IPS-18a (cell line): Measurements from ENCODE around the gene ANKDD1B.

Experiments
- H3K27ac ChIP-seq: one replicate; pipeline ENCODE4 v1.5.1; 2013; ENCODE audit warnings: low read length
- H3K27me3 ChIP-seq: one replicate; pipeline ENCODE4 v1.6.1; 2013; ENCODE audit warnings: mild to moderate bottlenecking, low read length; ENCODE audit not compliant: control insufficient read depth, insufficient read depth
- H3K36me3 ChIP-seq: one replicate; pipeline ENCODE4 v1.6.1; 2013; ENCODE audit warnings: low read depth, low read length; ENCODE audit not compliant: control insufficient read depth
- H3K4me1 ChIP-seq: one replicate; pipeline ENCODE4 v1.6.1; 2013; ENCODE audit warnings: low read depth, low read length; ENCODE audit not compliant: control insufficient read depth
- H3K4me3 ChIP-seq: one replicate; pipeline ENCODE4 v1.5.1; 2013; ENCODE audit warnings: low read length
- H3K9ac ChIP-seq: one replicate; pipeline ENCODE4 v1.6.1; 2013; ENCODE audit warnings: mild to moderate bottlenecking, low read length, moderate library complexity
- H3K9me3 ChIP-seq: one replicate; pipeline ENCODE4 v1.6.1; 2013; ENCODE audit warnings: low read depth, low read length; ENCODE audit not compliant: control insufficient read depth

The ANKDD1B gene

DNA sequence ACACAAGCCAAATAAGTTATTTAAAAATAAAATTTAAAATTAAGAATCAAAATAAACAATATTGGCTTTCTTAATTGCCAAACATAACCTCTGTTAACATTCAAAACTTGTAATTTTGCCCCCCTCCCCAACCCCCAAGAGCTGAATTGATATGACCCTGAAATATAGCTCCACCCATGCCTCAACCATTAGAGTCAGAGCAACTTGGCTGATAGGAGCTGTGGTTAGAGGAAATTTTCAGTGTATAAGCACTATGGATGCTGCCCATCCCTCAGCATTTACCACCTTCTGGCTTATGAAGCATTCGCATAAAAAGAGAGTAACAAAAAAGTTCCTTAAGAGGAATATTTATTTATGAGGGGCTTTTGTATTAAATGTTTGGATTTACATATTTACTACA is 99.9 kb downstream of the ANKDD1B start:
- Histone ChIP-seq H3K27me3 (no peaks in the 10 kb centered on the region), H3K36me3 (no peaks in the 10 kb centered on the region), H3K9me3 (no peaks in the 10 kb centered on the region), H3K4me1 (no peaks in the 10 kb centered on the region), H3K9ac (no peak overlapping the region), H3K27ac (no peak overlapping the region), H3K4me3 (no peak overlapping the region)

DNA sequence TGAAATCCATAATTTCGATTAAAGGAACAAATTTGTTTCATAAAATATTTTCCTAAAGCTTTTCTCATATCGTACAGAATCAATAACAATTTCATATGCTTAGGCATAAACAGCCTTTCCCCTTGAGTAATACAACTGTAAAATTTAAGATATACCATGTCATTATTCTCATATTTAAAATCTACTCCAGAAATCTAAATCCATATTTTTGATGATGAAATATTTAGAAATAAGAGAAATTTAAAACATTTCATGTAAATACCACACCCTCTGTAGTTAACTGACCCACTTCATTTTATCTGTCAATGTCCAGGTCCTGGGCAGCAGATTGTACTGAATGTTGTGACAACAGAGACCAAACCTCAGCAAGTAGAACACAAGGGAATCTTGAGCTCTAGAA is 100.8 kb downstream of the ANKDD1B start:
- no peak overlapping the region for H3K27ac ChIP-seq
- H3K9ac ChIP-seq = no peak overlapping the region
- no peak overlapping the region for H3K4me3 ChIP-seq
- H3K27me3 ChIP-seq = no peaks in the 10 kb centered on the region
- no peaks in the 10 kb centered on the region for H3K9me3 ChIP-seq
- H3K4me1 ChIP-seq = no peaks in the 10 kb centered on the region
- no peaks in the 10 kb centered on the region for H3K36me3 ChIP-seq

DNA sequence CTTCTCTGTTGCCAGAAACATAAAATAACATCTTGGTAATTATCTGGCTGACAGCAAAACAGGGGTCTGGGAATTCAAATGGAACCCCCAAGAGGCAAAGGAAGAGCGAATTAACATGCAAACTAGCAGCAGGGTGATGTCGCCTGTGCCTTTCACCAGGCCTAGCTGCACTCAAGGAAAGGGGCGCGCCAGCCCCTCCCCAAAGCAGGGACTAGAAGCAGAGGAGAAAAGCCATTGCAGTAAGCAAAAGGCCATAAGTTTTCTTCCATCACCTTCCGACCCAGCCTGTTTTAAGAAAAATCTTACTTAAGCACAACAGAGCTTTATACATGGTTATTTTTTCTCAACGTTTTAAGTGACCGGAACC is 105.4 kb downstream of the ANKDD1B start:
- Histone ChIP-seq H3K36me3 (no peaks in the 10 kb centered on the region), H3K9ac (peak overlapping the region; percentile 86), H3K27me3 (no peaks in the 10 kb centered on the region), H3K4me3 (peak overlapping the region; percentile 99), H3K4me1 (no peaks in the 10 kb centered on the region), H3K9me3 (no peaks in the 10 kb centered on the region), H3K27ac (peak overlapping the region; percentile 72)

DNA sequence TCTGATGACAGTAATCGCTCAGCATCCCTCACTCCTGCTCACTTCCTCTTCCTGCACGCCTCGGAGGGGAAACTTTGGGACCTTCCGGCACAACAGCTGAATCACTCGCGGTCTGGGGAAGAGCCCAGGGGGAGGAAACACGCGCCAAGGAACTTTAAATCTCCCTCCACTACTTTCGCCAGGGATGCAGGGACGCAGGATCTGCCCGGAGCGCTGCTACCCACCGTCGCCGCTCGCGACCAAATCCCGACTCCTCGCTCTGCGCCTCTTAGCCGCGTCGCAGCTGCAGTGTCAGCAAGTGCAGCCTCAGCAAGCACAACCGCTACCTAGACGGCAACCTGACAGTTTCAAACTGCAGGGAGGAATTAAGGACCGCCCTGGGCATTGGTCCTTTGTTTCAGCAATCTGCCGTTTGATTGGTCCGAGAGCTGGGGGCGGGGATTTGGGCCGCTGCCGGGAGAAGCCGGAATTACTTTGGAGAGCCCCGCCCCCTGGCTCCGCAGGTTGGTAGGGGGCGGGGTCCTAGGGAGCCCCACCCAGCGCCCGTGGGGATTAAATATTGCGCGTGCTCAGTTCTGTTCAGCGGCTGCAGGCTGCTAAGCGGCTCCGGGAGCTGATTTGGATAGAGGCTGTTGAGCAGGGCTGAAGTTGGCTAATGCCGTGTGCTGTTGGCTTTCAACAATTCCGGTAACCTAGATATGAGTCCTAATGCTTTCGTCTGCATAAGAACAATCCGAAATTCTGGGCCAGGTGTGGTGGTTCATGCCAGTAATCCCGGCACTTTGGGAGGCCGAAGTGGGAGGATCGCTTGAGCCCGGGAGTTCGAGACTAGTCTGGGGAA is 106.0 kb downstream of the ANKDD1B start, which contains the start of gene POC5:
Gene POC5 (minus strand): TSS at position 356 of the 841 bp plus-strand sequence. CDS start 4,500 bp downstream, outside the sequence.
- H3K27ac ChIP-seq = peak within 1 kb of the TSS; percentile 72
- H3K27me3 ChIP-seq = no peaks in the 10 kb centered on the region
- peak within 1 kb of the TSS; percentile 99 for H3K4me3 ChIP-seq

DNA sequence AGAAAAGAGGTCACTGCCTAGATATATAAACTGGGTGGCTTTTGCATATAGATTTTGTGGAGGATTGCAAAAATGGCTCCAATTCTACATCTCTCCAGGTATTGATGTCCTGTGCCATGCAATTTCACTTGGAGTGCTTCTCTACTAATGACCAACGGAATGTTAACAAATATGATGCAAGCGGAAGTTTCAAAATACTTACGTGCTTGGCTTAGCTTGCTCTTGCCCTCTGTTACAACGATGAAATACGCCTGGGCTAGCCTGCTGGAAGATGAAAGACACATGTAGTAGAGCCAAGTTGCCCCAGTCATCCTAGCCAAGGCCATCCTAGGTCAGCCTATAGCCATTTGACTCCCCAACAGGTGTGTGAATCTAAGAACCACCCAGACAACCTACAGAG is 109.6 kb downstream of the ANKDD1B start:
- H3K36me3 ChIP-seq = no peaks in the 10 kb centered on the region
- no peak overlapping the region for H3K27ac ChIP-seq

More for the DNA sequence above, 106.0 kb downstream of the ANKDD1B start, which contains the start of gene POC5:
- Histone ChIP-seq H3K9me3 (no peaks in the 10 kb centered on the region), H3K9ac (peak within 1 kb of the TSS; percentile 86), H3K4me1 (no peaks in the 10 kb centered on the region), H3K36me3 (no peaks in the 10 kb centered on the region)

More for the DNA sequence above, 109.6 kb downstream of the ANKDD1B start:
- Histone ChIP-seq H3K27me3 (no peaks in the 10 kb centered on the region), H3K4me3 (no peak overlapping the region), H3K9ac (no peak overlapping the region), H3K9me3 (no peaks in the 10 kb centered on the region), H3K4me1 (peaks cover 5% of the 10 kb centered on the region)
